ENCODE data around the gene VWA5A.

Gene VWA5A

DNA sequence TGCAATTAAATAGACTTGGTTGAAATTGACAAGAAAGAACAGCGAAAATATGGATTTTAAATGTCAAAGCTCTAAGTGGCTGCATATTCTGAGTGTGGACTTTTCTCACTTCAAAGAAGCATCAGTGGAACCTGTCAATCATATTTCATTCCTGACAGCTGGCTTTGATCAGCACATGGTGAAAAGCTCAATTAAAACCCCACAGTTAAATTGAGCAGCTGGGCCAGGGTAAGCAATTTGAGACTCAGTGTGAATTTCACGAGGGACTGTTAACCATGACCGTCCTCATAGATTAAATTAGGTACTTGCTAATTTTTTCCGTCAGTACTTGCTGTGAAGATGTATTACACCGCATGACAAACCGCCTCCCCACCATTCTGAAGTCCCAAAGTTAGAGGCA lies 56.9 kb downstream of the VWA5A start:
- DNase-seq: no peak

DNA sequence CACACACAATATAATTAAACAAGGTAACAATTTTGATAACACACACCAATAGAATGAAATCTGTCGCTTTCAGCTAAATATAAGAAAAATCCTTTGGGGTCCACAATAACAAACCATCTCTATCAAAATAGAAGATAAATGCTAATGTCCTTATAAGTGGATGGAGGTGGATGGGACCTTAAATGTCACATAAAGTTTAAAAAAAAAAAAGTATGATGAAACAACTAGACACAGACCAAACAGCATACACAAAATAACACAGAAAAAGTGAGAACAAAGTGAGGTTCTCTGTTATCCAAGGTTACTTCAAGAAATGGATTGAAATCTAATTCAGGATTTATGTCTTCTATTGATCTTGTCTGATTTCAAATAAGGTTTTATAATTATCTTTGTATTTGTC lies 57.3 kb downstream of the VWA5A start:
- DNase-seq: no peak

DNA sequence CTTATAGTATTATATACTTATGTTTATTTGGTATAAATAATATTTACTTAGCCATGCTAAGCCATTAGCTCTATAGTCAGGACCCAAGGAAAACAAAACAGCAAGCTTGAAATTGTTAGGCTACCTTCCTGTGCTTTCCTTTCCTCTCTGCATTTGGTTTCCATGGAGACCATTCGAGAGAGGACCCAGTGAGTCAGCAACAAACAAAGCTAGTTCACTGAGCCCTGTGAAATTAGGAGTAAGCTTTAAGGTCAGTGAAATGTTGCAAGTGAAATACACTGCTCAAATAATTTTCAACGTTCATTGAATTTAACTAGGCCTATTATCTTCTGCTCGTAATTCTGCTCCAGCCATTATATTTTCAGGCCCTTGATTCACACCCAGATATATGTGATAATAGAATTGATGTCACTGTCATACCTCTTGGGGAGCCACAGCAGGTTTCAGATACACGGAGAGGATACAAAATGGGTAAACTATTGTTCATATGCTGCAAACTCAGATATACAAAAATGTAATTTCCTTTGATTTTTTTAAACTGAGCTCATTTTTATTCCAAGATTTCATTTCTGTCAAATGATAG lies 58.8 kb downstream of the VWA5A start:
- no peak for DNase-seq

DNA sequence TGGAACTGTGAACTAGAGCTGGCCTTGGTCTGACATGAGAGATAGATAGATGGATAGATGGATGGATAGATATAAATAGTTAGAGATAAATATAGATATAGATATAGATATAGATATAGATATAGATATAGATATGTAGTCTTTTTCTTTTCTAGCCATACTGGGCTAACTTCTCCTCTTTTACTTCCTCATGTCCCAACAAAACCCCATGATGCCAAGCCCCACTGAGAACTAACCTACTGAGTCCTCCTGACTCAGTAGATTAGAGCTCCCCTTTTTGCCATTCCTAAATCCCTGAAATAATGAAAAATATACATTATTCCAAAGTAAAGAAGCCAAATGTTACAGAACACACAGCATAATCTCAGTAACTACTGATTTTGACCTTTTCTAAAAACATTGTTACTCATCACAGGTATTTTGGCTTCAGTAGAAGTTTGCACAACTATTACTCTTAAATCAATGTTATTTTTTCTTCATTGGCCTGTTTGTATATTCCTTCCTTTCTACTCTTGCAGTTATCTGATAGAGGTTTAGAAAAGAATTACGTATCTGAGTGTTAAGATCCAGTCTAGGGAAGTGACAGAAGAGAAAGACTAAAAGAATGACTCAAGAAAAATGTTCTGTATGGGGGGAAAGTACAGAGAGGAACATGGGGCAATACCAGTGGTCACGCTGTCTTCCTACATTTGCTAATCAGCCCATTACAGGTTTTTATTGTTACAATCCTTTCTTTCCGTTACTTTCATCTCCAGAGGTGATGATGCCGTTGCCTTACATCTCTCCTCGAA lies 61.9 kb downstream of the VWA5A start:
- DNase-seq: no peak

DNA sequence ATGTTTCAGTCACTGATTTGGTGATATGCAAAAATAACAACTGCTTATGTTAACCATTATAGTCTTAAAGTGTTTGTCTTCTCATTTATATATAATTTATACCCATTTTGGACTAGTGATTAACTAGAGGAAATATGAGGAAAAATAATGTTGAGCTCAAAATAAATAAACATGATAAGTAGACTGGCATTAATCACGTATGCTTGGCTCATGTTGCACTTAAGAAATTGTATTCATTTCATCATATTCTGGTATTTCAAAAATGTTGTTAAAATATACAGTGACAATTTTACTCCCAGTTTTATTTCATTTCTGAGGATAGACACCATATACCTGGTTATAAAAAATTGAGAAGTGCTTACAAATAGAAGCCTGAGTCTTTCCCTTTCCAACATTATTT lies 64.1 kb downstream of the VWA5A start:
- no peak for DNase-seq

DNA sequence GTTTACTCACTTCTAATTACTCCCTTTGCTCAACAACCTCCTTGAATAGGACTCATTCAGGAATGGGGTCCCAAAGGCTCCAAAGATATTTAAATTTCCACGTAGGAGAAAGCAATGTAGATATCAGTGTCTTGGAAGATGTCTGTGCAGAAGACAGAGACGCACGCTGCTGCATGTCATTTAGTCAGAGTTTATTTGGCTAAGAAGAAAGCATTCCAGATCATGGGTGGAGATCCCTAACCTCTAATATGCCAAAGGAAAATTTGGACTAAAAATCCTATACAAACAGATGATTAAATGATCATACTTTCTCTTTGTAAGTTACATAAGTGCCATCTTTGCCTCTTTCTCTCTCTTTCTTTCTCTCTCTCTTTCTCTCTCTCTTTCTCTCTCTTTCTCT lies 67.8 kb downstream of the VWA5A start, which contains the start of gene OR10D3:
Gene OR10D3, plus strand, starts transcription at position 278 of the 400 bp plus-strand sequence. CDS start 1,925 bp downstream, outside the sequence.
- DNase-seq: no peak

DNA sequence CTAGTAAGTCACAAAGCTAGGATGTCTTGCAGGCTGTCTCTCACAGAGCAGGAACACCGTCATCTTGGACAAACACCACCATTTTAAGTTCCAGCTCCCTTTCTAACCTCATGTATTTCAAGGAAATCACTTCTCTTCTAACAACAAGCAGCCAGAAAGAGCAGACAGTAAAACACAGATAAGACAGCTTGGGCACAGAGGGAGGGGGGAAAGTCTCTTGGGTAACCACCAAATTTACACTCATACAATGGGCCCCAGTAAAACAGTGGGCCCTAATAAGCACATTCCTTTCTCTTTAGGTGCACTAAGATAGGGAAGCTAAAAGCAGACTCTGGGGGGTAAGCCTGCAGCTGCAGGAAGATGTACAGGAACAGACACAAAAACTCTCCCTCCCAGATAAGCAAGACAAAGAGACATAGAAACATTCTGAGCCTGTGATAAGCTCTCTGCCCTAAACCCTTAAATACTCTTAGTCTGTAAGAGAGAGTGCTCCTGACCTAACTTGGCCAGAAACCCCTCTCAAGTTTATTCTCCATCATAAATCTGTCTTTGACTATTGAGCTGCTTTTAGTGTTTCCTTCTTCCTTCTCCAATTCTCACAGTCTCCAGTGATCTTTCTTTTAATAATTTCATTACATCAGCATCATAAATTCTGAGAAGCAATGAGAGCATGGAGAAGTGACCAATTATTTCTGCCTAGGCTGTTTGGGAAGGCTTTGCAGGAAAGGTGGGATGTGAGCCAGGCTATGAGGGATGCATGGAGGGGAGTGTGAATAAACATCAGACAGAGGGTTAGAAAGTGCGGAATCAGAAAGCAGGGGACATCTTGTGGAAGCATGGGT lies 75.3 kb downstream of the VWA5A start:
- no peak for DNase-seq

DNA sequence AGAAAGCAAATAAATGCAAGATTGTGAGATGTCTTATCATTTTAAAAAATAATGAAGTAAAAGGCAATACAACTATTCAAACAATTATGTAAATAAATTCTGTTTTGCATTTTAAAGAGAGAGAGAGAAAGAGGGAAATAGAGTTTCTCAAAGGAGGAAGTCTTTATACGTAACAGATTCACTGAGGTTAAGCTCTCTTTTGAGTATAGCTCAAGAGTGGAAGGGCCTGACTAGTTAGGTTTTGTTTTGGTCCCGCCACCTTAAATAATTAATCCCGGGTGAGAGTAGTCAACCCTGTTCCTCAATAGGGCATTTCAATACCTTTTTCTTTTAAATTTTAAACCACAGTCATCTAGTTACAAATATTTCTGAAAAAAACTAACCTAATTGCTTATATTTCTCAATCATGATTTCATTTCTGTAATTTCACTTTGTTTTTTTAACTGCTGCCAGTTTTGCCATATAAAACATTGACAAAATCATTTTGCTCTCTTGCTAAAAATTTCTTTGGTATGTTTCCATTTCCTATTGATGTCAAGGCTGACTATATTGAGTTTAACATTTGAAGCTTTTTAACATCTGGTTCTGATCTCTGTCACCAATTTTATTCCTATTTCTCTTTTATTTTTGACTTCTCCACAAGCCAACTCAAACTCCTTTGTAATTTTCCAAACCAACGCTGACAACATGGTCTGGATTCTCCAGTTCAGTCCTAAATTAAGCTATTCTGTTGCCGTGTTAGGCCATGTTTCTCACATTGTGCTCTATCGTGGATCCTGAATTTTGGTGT lies 78.2 kb downstream of the VWA5A start:
- DNase-seq: no peak

DNA sequence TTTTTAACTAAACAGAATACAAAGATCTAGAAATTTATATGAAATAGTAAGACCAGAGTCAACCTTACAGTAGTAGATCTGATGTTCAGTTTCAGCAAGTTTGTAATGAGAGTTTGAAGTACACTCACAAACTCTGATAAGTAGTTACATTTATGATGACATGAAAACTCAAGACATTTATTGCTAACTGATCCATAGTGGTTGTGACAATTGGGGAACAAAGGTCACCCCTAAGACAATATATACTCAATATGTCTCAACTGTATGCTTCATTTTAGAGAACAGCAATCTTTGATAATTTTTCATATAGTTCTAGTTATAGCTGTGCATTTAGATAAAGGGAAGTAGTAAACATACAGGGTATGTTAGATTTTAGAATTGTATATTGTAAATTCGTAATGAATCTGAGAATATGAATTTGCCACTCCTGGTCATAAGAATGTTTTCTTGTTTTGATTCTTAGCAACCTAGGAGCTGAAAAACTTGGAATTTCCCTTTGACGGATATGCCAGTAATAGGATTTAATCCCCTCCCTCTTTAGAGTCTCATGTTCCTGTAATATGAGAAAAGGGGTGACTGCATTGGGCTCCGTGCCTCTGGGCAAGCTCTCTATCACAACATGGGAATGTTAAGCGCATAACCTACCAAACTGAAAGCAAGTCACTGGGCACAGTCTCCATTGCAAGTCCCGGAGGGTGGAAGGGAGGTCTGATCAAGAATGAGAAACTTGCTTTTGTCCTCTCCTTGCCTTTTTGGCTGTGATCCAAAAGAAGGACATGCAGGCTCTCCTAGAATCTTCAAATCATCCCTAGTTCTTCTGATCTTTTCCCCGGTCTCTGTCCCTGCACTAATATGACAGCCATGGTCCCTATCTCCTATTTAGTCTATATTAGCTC lies 79.3 kb downstream of the VWA5A start:
- no peak for DNase-seq

DNA sequence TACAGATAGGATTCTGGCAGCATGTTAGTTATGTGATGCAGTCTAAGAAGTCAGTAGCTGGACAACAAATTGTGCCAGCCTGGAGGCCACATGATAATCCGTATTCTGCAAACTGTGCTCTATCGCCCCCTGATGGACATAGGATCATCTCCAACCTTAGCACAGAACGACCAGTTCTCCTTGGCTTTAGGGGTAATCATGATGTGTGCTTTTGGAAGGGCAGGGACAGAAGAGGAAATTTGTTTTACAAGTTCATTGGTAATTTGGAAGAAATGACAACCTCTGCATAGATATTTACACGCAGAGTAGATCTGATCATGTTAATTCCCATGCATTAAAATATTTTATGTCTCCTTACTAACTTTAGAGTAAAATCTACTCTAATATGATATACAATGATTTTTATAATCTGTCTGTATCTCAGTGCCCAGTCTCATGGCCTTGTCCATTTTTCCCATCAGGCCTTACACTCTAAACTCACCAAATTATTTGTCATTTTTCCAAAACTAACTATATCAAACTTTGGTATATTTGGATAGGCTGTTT lies 80.0 kb downstream of the VWA5A start:
- DNase-seq: peak; percentile 6

Data from NK-92 treated with Interleukin-12 subunit alpha and Interleukin-12 subunit beta, amount 100 ng/mL, for 24 hours (cell line).